Lung (tissue), 12 donors: ENCODE data around the gene C1orf141. TPM values are rescaled to one million over a fixed set of nuclear protein-coding genes. Genes with fewer than 3 reads are reported as not detected.

ENCODE experiments used
- ATAC-seq: fragments of 200-7000 bp; cut with Tn5 transposase; one replicate; pipeline ENCODE4 v1.9.1; 2020; ENCODE audit warnings: moderate number of reproducible peaks; ENCODE audit not compliant: insufficient read depth, low FRiP score
- DNase-seq, 3 donors: peaks; one replicate each; pipeline ENCODE4 v3.0.0-alpha.2; 2013 to 2017
- H3K27ac ChIP-seq, 2 donors: one replicate each; pipeline ENCODE4 v1.5.1; 2013; ENCODE audit warnings: mild to moderate bottlenecking in 2 of 2, moderate library complexity in 2 of 2, control low read depth in 1 of 2, inconsistent platforms in 1 of 2, low read depth in 1 of 2, low read length in 1 of 2
- H3K27me3 ChIP-seq, 3 donors: one replicate each; pipeline ENCODE4 v1.5.1; 2013; ENCODE audit warnings: low read length in 2 of 3; ENCODE audit not compliant: control insufficient read depth in 3 of 3, insufficient read depth in 3 of 3
- H3K36me3 ChIP-seq, 4 donors: one replicate each; pipeline ENCODE4 v1.5.1; 2013; ENCODE audit warnings: low read length in 4 of 4, mild to moderate bottlenecking in 1 of 4, moderate library complexity in 1 of 4; ENCODE audit not compliant: control insufficient read depth in 4 of 4, insufficient read depth in 4 of 4
- H3K4me1 ChIP-seq, 5 donors: one replicate each; pipeline ENCODE4 v1.5.1; 2013; ENCODE audit warnings: low read length in 5 of 5, mild to moderate bottlenecking in 2 of 5, moderate library complexity in 1 of 5; ENCODE audit not compliant: control insufficient read depth in 5 of 5, insufficient read depth in 5 of 5
- H3K4me3 ChIP-seq: one replicate; pipeline ENCODE4 v1.5.1; 2013; ENCODE audit warnings: mild to moderate bottlenecking, control low read depth, moderate library complexity
- H3K9ac ChIP-seq, 2 donors: one replicate each; pipeline ENCODE4 v1.5.1; 2013; ENCODE audit warnings: low read length in 2 of 2, control low read depth in 1 of 2; ENCODE audit not compliant: insufficient read depth in 1 of 2
- H3K9me3 ChIP-seq, 4 donors: one replicate each; pipeline ENCODE4 v1.5.1; 2013; ENCODE audit warnings: low read length in 3 of 4, mild to moderate bottlenecking in 1 of 4, moderate library complexity in 1 of 4; ENCODE audit not compliant: control insufficient read depth in 4 of 4, insufficient read depth in 3 of 4
- CTCF ChIP-seq: IDR thresholded peaks from 2 replicates; pipeline ENCODE4 v1.5.1; 2012; ENCODE audit warnings: mild to moderate bottlenecking; ENCODE audit errors: control extremely low read depth, extremely low read depth
- WGBS, 2 donors: extraction: QIAGEN DNeasy Blood & Tissue Kit; methylation state at CpG; one replicate each; pipeline ENCODE4 v1.1.7; 2013; 5-methylcytosine and 5-hydroxymethylcytosine counted together
- polyA plus RNA-seq, 2 donors: library from polyadenylated mRNA; stranded (reverse); fragments of 200-250 nt; gene quantifications; one replicate each; pipeline ENCODE4 v1.2.1, GENCODE V29; 2013
- total RNA-seq, 2 donors: library from RNA; depleted of rRNA in 1 of 2; stranded (reverse); fragments of >200 nt in 1 of 2; gene quantifications; one replicate each; pipeline ENCODE4 v1.2.1, GENCODE V29; 2014 to 2021
- donor health status: control.
- donor health status: control.
- donor health status: Bipolar disorder and iron deficiency.
- donor health status: healthy.
- donor health status: DM: yes; HTN: yes; CAD: no.

Gene C1orf141
- total and polyA plus RNA-seq, 4 donors = 0.49 to 11.4 (median 3.2) TPM

DNA sequence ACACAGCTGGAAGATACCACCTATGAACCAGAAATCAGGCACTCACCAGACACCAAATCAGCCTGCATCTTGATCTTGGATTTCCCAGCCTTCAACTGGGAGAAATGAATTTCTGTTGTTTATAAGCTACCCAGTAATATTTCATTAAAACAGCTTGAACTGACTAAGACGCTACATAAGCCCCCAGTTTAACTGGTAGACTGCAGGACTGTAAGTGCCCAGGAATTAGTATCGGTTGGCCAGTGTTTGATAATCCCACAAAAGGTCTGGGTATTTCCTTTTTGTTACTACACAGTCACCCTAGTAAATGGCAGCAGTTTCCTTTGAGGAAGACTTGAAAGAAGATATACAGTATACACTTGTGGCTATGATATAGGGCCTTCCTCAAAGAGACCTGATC is 73.5 kb downstream of the C1orf141 start:
- no peaks in the 10 kb centered on the region for H3K36me3 ChIP-seq
- no peak for TF ChIP-seq CTCF
- H3K27ac ChIP-seq = no peak overlapping the region
- ATAC-seq (no peak), DNase-seq (no peak)
- no peaks in the 10 kb centered on the region for H3K4me1 ChIP-seq
- WGBS, 2 donors = 79 to 90% methylated on average over 2 of the region's 2 CpGs
- H3K9ac ChIP-seq = no peak overlapping the region
- H3K27me3 ChIP-seq = peaks cover 0 to 68% (median under 1%) of the 10 kb centered on the region in 3 donors
- H3K4me3 ChIP-seq = no peak overlapping the region
- no peaks in the 10 kb centered on the region for H3K9me3 ChIP-seq

- Histone ChIP-seq H3K27ac (no peak overlapping the region), H3K4me3 (no peak overlapping the region), H3K9me3 (no peaks in the 10 kb centered on the region), H3K9ac (no peak overlapping the region), H3K27me3 (peaks cover 0 to 71% (median 2%) of the 10 kb centered on the region in 3 donors), H3K4me1 (no peaks in the 10 kb centered on the region), H3K36me3 (no peaks in the 10 kb centered on the region)
- ATAC-seq (peak; percentile 67), DNase-seq (peak in 1 of 3 donors; percentile 5)
- no peak for TF ChIP-seq CTCF
- 72 to 89% methylated on average over 2 of the region's 2 CpGs for WGBS, 2 donors
Observed at GRCh38 chr1:67060811-67061218, 74.0 kb downstream of the C1orf141 start.

- no peaks in the 10 kb centered on the region for H3K9me3 ChIP-seq
- no peak overlapping the region for H3K9ac ChIP-seq
- H3K4me3 ChIP-seq = no peak overlapping the region
- peaks cover 0 to 62% (median 2%) of the 10 kb centered on the region in 3 donors for H3K27me3 ChIP-seq
- DNase-seq = no peak
- 73 to 86% methylated on average over 1 of the region's 1 CpG for WGBS, 2 donors
- no peak for ATAC-seq
- H3K36me3 ChIP-seq = no peaks in the 10 kb centered on the region
- no peak for TF ChIP-seq CTCF
- no peak overlapping the region for H3K27ac ChIP-seq
- peaks cover 0 to 4% (median 0%) of the 10 kb centered on the region in 5 donors for H3K4me1 ChIP-seq
Observed at GRCh38 chr1:67059346-67059745, 75.4 kb downstream of the C1orf141 start.

- Histone ChIP-seq H3K36me3 (no peaks in the 10 kb centered on the region), H3K9me3 (no peaks in the 10 kb centered on the region), H3K4me1 (peaks cover 0 to 4% (median 0%) of the 10 kb centered on the region in 5 donors), H3K4me3 (no peak overlapping the region), H3K27me3 (peaks cover 0 to 57% (median 2%) of the 10 kb centered on the region in 3 donors), H3K9ac (no peak overlapping the region), H3K27ac (no peak overlapping the region)
- ATAC-seq = no peak
- TF ChIP-seq CTCF = no peak
- DNase-seq = no peak
- 71 to 82% methylated on average over 3 of the region's 3 CpGs for WGBS, 2 donors
Observed at GRCh38 chr1:67058761-67059160, 76.0 kb downstream of the C1orf141 start.
